ENCODE results near the gene CADPS. TPM values are rescaled to one million over a fixed set of nuclear protein-coding genes. Genes with fewer than 3 reads are reported as not detected.

CADPS gene
- total RNA-seq, 4 donors from 2014 or later = 0.09 to 4.4 (median 1.6) TPM; not detected in 1

GRCh38 chr3:62373714-62374333 lies 501.4 kb downstream of the CADPS start:
- ATAC-seq (ENCODE audit: low FRiP score) (no peak), DNase-seq (ENCODE audit: low spot score) (no peak)
- TF ChIP-seq CTCF (IDR thresholded peaks at IDR 0.05) = no peak

DNA sequence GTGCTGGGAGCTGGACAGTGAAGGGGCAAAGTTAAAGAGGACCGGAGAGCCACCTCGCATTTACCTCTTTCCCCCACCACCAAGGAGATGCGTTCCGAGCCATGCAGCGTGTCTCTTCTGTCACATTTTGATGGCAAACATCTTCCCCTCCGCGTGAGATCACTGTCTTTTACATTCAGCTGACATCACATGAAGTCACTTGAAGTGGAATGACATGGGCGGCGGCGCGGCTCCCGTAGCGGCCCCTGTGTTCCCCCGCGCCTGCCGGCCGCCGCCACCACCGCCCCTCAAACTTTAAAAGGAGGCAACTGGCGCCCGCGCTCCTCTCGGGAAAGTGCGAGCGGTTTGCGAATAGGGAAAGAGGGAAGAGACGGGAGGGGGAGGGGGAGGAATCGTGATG lies 502.0 kb downstream of the CADPS start, which contains the start of gene FEZF2:
FEZF2 (minus strand) TSS at position 336 of the 400 bp plus-strand sequence. CDS start 682 bp downstream, outside the sequence.
- TF ChIP-seq CTCF (IDR thresholded peaks at IDR 0.05) = no peak
- ATAC-seq (ENCODE audit: low FRiP score) (no peak), DNase-seq (ENCODE audit: low spot score) (no peak)

GRCh38 chr3:62372621-62373041 lies 502.6 kb downstream of the CADPS start:
- no peak for TF ChIP-seq CTCF (IDR thresholded peaks at IDR 0.05)
- no peak for ATAC-seq (ENCODE audit: low FRiP score)
- DNase-seq (ENCODE audit: low spot score) = no peak

GRCh38 chr3:62371720-62372591 lies 503.3 kb downstream of the CADPS start:
- ATAC-seq (ENCODE audit: low FRiP score) (peak; percentile 17), DNase-seq (ENCODE audit: low spot score) (no peak)
- TF ChIP-seq CTCF (IDR thresholded peaks at IDR 0.05) = no peak

DNA sequence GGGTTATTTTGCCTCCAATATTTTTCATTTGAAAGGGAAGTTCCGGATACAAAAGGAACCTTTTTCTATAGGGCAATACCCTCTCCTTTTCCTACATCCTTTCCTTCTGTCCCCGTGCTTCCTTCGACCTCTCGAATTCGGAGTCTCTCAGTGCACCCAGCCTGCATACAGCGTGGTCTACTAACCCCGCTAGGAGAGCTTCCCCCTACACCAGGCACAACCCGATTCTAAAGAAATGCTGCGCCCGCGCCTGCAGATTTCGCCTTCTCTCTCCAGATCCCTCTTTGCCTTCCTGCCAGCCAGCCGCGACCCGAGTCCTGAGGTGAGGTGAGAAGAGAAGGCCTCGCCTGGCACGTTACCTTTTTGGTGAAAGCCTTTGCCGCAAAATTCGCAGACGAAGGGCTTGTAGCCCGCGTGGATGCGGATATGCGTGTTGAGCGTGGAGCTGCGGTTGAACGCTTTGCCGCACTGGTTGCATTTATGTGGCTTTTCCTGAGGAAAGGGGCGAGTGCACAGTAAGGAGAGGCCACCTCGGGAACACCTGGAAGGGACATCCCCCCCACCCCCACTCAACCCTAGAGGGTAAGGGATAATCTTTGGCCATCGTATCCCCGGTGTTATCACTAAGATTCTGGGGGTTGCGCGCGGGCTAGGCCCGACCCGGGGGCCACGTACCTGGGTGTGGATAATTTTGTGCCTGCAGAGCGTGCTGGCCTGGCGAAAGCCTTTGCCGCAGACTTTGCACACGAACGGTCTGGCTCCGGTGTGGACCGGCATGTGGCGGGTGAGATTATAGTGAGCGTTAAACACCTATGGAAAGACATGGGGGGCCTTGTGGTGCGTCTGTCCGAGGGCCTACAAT lies 504.1 kb downstream of the CADPS start:
- no peak for TF ChIP-seq CTCF (IDR thresholded peaks at IDR 0.05)
- no peak for ATAC-seq (ENCODE audit: low FRiP score)
- no peak for DNase-seq (ENCODE audit: low spot score)

GRCh38 chr3:62370112-62370857 lies 504.9 kb downstream of the CADPS start:
- peak in 1 of 3 donors; percentile 4 for TF ChIP-seq CTCF (IDR thresholded peaks at IDR 0.05)

More at GRCh38 chr3:62370112-62370857, 504.9 kb downstream of the CADPS start:
- DNase-seq (ENCODE audit: low spot score) (no peak), ATAC-seq (ENCODE audit: low FRiP score) (no peak)

Measured in omental fat pad (tissue), 4 donors.